Uterus (tissue), 4 donors: ENCODE results near the gene RSPH10B2. TPM values are rescaled to one million over a fixed set of nuclear protein-coding genes. Genes with fewer than 3 reads are reported as not detected.
"Not testable (repeated sequence)": the region's sequence is repeated elsewhere in the genome, so short reads cannot be mapped to it uniquely, and the experiment has no call there.

Experiments used
- DNase-seq, 2 donors: peaks; one replicate each; pipeline ENCODE4 v3.0.0-alpha.2; 2019 to 2020
- H3K27ac ChIP-seq, 2 donors: fragments of 200-600 bp; sonication (generic); 1 replicate in 1 of 2; 2 replicates in 1 of 2; pipeline ENCODE4 v1.5.1; 2016 to 2018
- H3K27me3 ChIP-seq, 2 donors: fragments of 200-600 bp; sonication (generic); one replicate each; pipeline ENCODE4 v1.5.1; 2018 to 2019; ENCODE audit warnings: control low read depth in 1 of 2
- H3K36me3 ChIP-seq, 2 donors: fragments of 200-600 bp; sonication (generic); one replicate each; pipeline ENCODE4 v1.5.1; 2019; ENCODE audit warnings: control low read depth in 1 of 2
- H3K4me1 ChIP-seq, 2 donors: fragments of 200-600 bp; sonication (generic); one replicate each; pipeline ENCODE4 v1.5.1; 2018 to 2019; ENCODE audit warnings: control low read depth in 1 of 2
- H3K4me3 ChIP-seq, 2 donors: fragments of 200-600 bp; sonication (generic); 1 replicate in 1 of 2; 2 replicates in 1 of 2; pipeline ENCODE4 v1.5.1; 2018 to 2019; ENCODE audit warnings: mild to moderate bottlenecking in 1 of 2
- H3K9me3 ChIP-seq, 2 donors: fragments of 200-600 bp; sonication (generic); one replicate each; pipeline ENCODE4 v1.5.1; 2019; ENCODE audit warnings: control low read depth in 1 of 2
- intact Hi-C: fragments of 100-400 bp; cut with DNase I; formaldehyde crosslinking; loops from one replicate; pipeline ENCODE4 v1.15.1; 2023; ENCODE audit warnings: low total_unique reads
- total RNA-seq, 4 donors: library from RNA; depleted of rRNA in 3 of 4; stranded (reverse); fragments of >200 nt in 3 of 4; gene quantifications; one replicate each; pipeline versions ENCODE4 v1.1.0 to v1.2.4, GENCODE V29; 2014 to 2023
- donor health status: DM: yes; HTN: yes; CAD: no.

Gene RSPH10B2
- total RNA-seq, 4 donors from 2014 or later = 1.0 TPM; not detected in 3

GRCh38 chr7:6843654-6844053, 89.8 kb downstream of the RSPH10B2 start:
- intact Hi-C loops, H3K4me3 ChIP-seq, H3K36me3 ChIP-seq, H3K9me3 ChIP-seq, H3K27ac ChIP-seq, H3K27me3 ChIP-seq, H3K4me1 ChIP-seq, DNase-seq: not testable (repeated sequence)

- intact Hi-C loops, H3K9me3 ChIP-seq, H3K4me3 ChIP-seq, H3K4me1 ChIP-seq, H3K27ac ChIP-seq, DNase-seq, H3K27me3 ChIP-seq, H3K36me3 ChIP-seq: not testable (repeated sequence)
Observed at GRCh38 chr7:6845971-6846449, 92.1 kb downstream of the RSPH10B2 start.

- H3K9me3 ChIP-seq, H3K4me1 ChIP-seq, DNase-seq, H3K4me3 ChIP-seq, H3K36me3 ChIP-seq, H3K27ac ChIP-seq, intact Hi-C loops, H3K27me3 ChIP-seq: not testable (repeated sequence)
Observed at GRCh38 chr7:6847751-6848150, 93.8 kb downstream of the RSPH10B2 start.

Other genes starting within 250 kb of the RSPH10B2 start
- under 1 TPM in 2 of 4 donors, not detected in 2; 0.21 to 0.49 TPM for gene GRID2IP, start 202.6 kb upstream of the RSPH10B2 start, total RNA-seq
- gene ZDHHC4, start 176.6 kb upstream of the RSPH10B2 start, total RNA-seq = 10 to 100 TPM; 13.1 to 48.2 (median 37.0) TPM
- 10 to 100 TPM in 3 of 4 donors, 1 to 10 TPM in 1; 7.6 to 44.1 (median 23.9) TPM for gene INTS15, start 164.1 kb upstream of the RSPH10B2 start, total RNA-seq
- 10 to 100 TPM in 2 of 4 donors, 1 to 10 TPM in 1, under 1 TPM in 1; 0.88 to 20.7 (median 11.8) TPM for gene ZNF853, start 138.5 kb upstream of the RSPH10B2 start, total RNA-seq
- 10 to 100 TPM; 15.6 to 39.5 (median 27.3) TPM for gene ZNF316, start 116.8 kb upstream of the RSPH10B2 start, total RNA-seq
- 10 to 100 TPM; 23.5 to 54.7 (median 33.9) TPM for gene ZNF12, start 47.2 kb upstream of the RSPH10B2 start, total RNA-seq
- 100 to 1,000 TPM in 2 of 4 donors, 10 to 100 TPM in 2; 63.5 to 118 (median 89.7) TPM for gene CCZ1B, start 72.2 kb downstream of the RSPH10B2 start, total RNA-seq